Neural crest cell (in vitro differentiated cells): ENCODE results near the gene VAPA. TPM values are rescaled to one million over a fixed set of nuclear protein-coding genes. Genes with fewer than 3 reads are reported as not detected.

Experiments used
- DNase-seq: peaks from one replicate; pipeline ENCODE4 v3.0.0; 2021; ENCODE audit warnings: low read depth, mixed read lengths, low spot score
- H3K27ac Mint-ChIP-seq: one replicate; pipeline ENCODE4 v1.8.0; 2021; ENCODE audit warnings: mild to moderate bottlenecking, mixed read lengths; ENCODE audit not compliant: unreplicated experiment
- H3K27me3 Mint-ChIP-seq: 2 replicates; pipeline ENCODE4 v1.8.0; 2021; ENCODE audit warnings: low read depth, mild to moderate bottlenecking, mixed read lengths
- H3K36me3 Mint-ChIP-seq: 2 replicates; pipeline ENCODE4 v1.8.0; 2021; ENCODE audit warnings: low read depth, mild to moderate bottlenecking, mixed read lengths
- H3K4me1 Mint-ChIP-seq: 2 replicates; pipeline ENCODE4 v1.8.0; 2021; ENCODE audit warnings: mixed read lengths
- H3K4me3 Mint-ChIP-seq: one replicate; pipeline ENCODE4 v1.8.0; 2021; ENCODE audit warnings: mild to moderate bottlenecking, mixed read lengths
- H3K9me3 Mint-ChIP-seq: 2 replicates; pipeline ENCODE4 v1.8.0; 2021; ENCODE audit warnings: mixed read lengths
- total RNA-seq: library from RNA; stranded (reverse); gene quantifications from 2 replicates; pipeline ENCODE4 v1.2.1, GENCODE V29; 2021
- TF ChIP-seq, protein P1 (sequence below): fragments of 200-600 bp; sonication (generic); conservative IDR thresholded peaks from 2 replicates; pipeline ENCODE4 v1.5.0; 2021; ENCODE audit warnings: antibody characterized with exemption, mild to moderate bottlenecking

VAPA gene
- total RNA-seq, 1 donor from 2014 or later: 125 TPM

DNA sequence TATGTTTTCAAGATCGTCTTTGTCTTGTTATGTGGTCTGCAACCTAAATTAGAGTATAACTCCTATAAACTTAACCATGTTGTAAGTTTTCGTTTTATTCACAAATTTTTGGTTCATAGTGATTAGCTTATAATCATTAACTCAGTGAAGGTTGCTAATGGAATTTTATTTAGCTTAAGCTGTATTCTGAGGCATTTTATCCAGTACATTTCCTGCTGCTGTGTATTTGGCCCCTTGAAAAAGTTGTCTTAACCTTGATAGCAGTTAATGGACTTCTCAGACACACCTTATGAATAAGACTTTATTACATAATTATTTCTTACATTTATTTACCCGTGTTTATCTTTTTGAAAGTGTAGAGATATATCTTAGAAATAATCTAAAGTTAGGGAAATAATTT lies 20.5 kb downstream of the VAPA start:
- H3K4me3 Mint-ChIP-seq: no peak overlapping the region
- H3K36me3 Mint-ChIP-seq: peaks cover 12% of the 10 kb centered on the region
- H3K9me3 Mint-ChIP-seq: no peaks in the 10 kb centered on the region
- TF ChIP-seq, protein P1, sequence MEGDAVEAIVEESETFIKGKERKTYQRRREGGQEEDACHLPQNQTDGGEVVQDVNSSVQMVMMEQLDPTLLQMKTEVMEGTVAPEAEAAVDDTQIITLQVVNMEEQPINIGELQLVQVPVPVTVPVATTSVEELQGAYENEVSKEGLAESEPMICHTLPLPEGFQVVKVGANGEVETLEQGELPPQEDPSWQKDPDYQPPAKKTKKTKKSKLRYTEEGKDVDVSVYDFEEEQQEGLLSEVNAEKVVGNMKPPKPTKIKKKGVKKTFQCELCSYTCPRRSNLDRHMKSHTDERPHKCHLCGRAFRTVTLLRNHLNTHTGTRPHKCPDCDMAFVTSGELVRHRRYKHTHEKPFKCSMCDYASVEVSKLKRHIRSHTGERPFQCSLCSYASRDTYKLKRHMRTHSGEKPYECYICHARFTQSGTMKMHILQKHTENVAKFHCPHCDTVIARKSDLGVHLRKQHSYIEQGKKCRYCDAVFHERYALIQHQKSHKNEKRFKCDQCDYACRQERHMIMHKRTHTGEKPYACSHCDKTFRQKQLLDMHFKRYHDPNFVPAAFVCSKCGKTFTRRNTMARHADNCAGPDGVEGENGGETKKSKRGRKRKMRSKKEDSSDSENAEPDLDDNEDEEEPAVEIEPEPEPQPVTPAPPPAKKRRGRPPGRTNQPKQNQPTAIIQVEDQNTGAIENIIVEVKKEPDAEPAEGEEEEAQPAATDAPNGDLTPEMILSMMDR: no peak
- peak overlapping the region; percentile 78 for H3K27ac Mint-ChIP-seq
- no peak for DNase-seq
- H3K27me3 Mint-ChIP-seq: no peaks in the 10 kb centered on the region
- peaks cover 10% of the 10 kb centered on the region for H3K4me1 Mint-ChIP-seq

DNA sequence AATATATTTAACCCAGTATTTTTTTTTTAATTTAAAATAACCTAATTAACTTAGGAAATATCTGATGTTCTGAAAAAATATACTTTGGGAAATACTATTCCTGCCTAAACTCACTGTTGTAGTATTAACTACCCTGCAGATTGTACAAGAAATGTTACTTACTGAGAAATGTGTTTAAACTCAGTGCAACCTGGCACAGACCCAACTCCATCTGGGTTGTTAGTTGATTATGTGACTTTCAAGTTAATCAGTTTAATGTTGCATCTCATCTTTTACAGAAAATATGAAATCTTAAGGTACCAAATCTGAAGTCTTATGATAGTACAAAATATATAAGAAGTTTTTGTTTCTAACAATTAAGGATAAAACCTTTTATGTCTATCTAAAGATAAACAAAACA lies 27.3 kb downstream of the VAPA start:
- no peak for DNase-seq
- H3K27ac Mint-ChIP-seq: no peak overlapping the region
- H3K4me3 Mint-ChIP-seq: no peak overlapping the region
- H3K36me3 Mint-ChIP-seq: peaks cover 19% of the 10 kb centered on the region
- TF ChIP-seq, protein P1: no peak
- H3K9me3 Mint-ChIP-seq: no peaks in the 10 kb centered on the region
- H3K4me1 Mint-ChIP-seq: no peaks in the 10 kb centered on the region
- H3K27me3 Mint-ChIP-seq: no peaks in the 10 kb centered on the region

DNA sequence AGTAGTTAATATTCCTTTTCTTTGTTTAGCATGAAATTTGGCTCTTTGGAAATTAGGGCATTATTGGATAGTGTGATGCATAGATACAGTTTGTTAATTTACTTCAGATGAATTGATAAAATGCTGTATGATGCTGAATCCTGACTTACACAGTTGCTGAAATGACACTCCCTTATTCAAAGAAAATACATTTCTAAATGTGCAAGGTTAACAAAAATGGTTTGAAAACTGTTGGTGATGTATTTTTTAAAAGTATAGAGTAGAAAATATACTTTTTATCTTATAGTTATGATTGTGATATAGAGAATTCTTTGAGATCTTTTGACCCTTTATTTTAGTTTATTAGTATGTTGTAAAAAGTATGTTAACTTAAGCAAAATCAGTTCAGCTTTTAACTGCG lies 27.8 kb downstream of the VAPA start:
- TF ChIP-seq, protein P1: no peak
- Mint-ChIP-seq H3K27me3 (no peaks in the 10 kb centered on the region), H3K9me3 (no peaks in the 10 kb centered on the region), H3K4me1 (no peaks in the 10 kb centered on the region), H3K36me3 (peaks cover 19% of the 10 kb centered on the region), H3K4me3 (no peak overlapping the region), H3K27ac (no peak overlapping the region)
- no peak for DNase-seq

DNA sequence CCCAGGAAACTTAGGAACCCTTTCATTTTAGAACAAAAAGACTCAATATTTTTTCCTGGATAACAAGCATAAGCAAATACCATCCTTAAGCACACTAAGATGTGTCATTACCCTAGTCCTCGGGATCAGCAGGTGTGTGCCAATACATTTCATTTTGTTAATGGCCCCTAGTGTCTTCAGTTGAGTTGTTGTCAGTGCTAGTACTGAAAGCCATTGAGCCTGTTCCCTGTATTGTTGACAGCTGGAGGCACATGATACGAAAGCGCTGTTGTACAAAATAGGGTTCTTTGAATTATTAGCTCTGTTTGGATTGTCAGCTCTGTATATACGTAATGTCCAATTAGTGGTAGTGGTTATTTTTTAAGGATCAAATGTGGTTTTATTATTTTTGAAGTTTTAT lies 29.5 kb downstream of the VAPA start:
- H3K27me3 Mint-ChIP-seq: no peaks in the 10 kb centered on the region
- no peak overlapping the region for H3K27ac Mint-ChIP-seq
- no peaks in the 10 kb centered on the region for H3K9me3 Mint-ChIP-seq
- H3K4me3 Mint-ChIP-seq: no peak overlapping the region
- H3K4me1 Mint-ChIP-seq: no peaks in the 10 kb centered on the region
- TF ChIP-seq, protein P1: no peak
- H3K36me3 Mint-ChIP-seq: peaks cover 15% of the 10 kb centered on the region
- no peak for DNase-seq

DNA sequence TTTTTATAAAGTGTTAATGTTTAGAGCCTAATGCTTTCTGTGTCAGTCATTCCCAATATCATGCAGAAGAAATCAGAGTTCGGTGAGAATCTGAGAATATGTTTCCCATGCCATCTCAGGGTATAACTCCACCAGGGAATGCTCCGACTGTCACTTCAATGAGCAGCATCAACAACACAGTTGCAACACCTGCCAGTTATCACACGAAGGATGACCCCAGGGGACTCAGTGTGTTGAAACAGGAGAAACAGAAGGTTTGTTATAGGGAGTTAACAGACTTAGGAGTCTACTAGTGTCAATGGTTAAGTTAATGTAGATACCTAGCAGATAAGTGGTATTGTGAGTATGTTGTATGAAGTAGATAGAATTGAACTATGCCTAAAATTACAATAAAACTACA lies 31.0 kb downstream of the VAPA start:
- no peak for DNase-seq
- no peak overlapping the region for H3K27ac Mint-ChIP-seq
- no peaks in the 10 kb centered on the region for H3K27me3 Mint-ChIP-seq
- H3K4me3 Mint-ChIP-seq: no peak overlapping the region
- H3K36me3 Mint-ChIP-seq: peaks cover 10% of the 10 kb centered on the region
- no peaks in the 10 kb centered on the region for H3K9me3 Mint-ChIP-seq
- TF ChIP-seq, protein P1: no peak
- H3K4me1 Mint-ChIP-seq: no peaks in the 10 kb centered on the region

DNA sequence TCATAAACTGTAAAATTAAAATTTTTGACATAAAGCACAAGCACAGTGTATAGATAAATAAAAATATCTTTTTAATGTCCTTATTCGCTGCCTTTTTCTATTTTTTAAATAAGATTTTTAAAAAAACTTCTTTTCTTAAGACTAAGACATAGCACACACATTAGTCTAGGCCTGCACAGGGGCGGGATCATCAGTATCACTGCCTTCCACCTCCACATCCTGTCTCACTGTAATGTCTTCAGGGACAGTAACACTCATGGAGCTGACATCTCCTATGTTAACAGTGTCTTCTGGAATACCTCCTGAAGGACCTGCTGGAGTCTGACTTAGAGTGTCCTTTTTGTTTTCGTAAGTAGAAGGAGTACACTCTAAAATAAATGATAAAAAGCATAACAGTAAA lies 33.0 kb downstream of the VAPA start:
- no peak overlapping the region for H3K4me3 Mint-ChIP-seq
- no peak for DNase-seq
- H3K9me3 Mint-ChIP-seq: no peaks in the 10 kb centered on the region
- H3K36me3 Mint-ChIP-seq: peaks cover 10% of the 10 kb centered on the region
- no peak overlapping the region for H3K27ac Mint-ChIP-seq
- H3K27me3 Mint-ChIP-seq: no peaks in the 10 kb centered on the region
- H3K4me1 Mint-ChIP-seq: peaks cover 4% of the 10 kb centered on the region
- TF ChIP-seq, protein P1: no peak
